ENCODE data around the gene ACVR1. TPM values are rescaled to one million over a fixed set of nuclear protein-coding genes. Genes with fewer than 3 reads are reported as not detected.
A peak's percentile ranks its signal among the peaks of the same experiment; 100 is the strongest.

Gene ACVR1
- total RNA-seq, 1 donor from 2014 or later, result 14.9 TPM

GRCh38 chr2:157857881-157858280 is 18.2 kb downstream of the ACVR1 start:
- DNase-seq (ENCODE audit: low spot score) (no peak), ATAC-seq (no peak)

DNA sequence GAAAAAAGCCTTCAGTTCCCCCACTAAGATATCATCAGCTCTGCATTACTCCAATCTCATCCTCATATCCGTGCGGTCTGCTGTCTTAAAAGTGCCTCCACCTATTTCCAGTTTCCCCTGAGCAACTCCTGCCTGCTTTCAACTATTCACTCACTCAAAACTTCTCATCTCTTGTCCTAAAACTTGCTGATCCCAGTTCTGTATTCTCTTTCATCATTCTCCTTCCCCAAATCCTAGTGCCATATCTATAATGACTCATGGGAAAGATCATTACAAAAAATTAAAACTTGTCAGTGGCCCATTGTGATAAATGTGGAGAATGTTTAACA is 20.0 kb downstream of the ACVR1 start:
- no peak for DNase-seq (ENCODE audit: low spot score)
- no peak for ATAC-seq

GRCh38 chr2:157853820-157854219 is 22.3 kb downstream of the ACVR1 start:
- DNase-seq (ENCODE audit: low spot score) (no peak), ATAC-seq (no peak)

GRCh38 chr2:157853211-157853610 is 22.9 kb downstream of the ACVR1 start:
- no peak for DNase-seq (ENCODE audit: low spot score)

DNA sequence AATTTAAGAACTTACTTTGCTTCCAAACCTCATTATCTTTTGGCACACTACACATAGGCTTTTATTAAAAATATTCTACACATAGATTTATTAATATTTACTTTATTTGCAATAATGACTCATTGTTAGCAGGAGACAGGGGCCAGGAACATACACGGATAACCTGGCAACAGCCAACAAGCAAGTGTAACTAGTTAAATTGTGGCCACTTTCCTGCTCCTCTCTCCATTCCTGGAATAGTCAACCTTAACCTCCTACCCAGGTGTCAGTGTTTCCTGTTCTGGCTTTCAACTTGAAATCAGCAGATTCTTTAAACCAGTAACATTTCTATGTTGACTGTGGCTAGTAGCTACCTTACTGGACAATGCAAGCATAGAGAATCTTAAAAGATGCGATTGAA is 26.5 kb downstream of the ACVR1 start:
- peak; percentile 21 for ATAC-seq
- DNase-seq (ENCODE audit: low spot score), result no peak

More at GRCh38 chr2:157853211-157853610, 22.9 kb downstream of the ACVR1 start:
- no peak for ATAC-seq

DNA sequence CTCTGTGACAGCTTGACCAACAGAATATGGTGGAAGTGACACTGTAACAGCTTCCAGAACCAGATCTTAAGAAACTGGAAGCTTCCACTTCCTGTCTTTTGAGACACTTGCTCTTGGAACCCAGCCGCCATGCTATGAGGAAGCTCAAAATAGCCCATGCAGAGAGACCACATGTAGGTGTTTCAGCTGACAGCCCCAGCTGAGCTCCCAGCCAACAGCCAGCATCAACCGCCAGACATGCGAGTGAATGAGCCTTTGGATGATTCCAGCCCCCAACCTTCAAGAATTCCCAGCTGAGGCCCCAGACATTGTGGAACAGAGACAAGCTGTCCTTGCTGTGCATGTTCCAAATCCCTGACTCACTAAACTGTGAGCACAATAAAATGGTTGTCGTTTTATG is 27.9 kb downstream of the ACVR1 start:
- no peak for ATAC-seq

DNA sequence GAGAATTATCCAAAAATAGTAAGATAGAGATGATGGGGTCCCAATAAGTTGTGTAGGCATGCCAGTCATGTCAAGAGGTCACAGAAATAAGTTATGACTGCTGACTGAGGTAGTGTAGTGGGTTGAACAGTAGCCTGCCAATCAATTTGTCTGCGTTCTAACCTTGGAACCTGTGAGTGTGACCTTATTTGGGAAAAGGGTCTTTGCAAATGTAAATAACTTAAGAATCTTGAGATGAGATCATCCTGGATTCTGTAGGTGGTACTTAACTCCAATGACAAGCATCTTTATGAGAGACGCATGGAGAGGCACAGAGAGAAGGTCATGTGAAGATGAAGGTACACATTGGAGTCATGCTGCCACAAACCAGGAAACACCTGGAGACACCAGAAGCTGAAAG is 31.0 kb downstream of the ACVR1 start:
- ATAC-seq (no peak), DNase-seq (ENCODE audit: low spot score) (no peak)

More for the DNA sequence above, 27.9 kb downstream of the ACVR1 start:
- no peak for DNase-seq (ENCODE audit: low spot score)

GRCh38 chr2:157843935-157844334 is 32.2 kb downstream of the ACVR1 start:
- DNase-seq (ENCODE audit: low spot score) (no peak), ATAC-seq (no peak)

- ATAC-seq (no peak), DNase-seq (ENCODE audit: low spot score) (no peak)
These were observed 33.0 kb downstream of the ACVR1 start for GRCh38 chr2:157843081-157843480.

DNA sequence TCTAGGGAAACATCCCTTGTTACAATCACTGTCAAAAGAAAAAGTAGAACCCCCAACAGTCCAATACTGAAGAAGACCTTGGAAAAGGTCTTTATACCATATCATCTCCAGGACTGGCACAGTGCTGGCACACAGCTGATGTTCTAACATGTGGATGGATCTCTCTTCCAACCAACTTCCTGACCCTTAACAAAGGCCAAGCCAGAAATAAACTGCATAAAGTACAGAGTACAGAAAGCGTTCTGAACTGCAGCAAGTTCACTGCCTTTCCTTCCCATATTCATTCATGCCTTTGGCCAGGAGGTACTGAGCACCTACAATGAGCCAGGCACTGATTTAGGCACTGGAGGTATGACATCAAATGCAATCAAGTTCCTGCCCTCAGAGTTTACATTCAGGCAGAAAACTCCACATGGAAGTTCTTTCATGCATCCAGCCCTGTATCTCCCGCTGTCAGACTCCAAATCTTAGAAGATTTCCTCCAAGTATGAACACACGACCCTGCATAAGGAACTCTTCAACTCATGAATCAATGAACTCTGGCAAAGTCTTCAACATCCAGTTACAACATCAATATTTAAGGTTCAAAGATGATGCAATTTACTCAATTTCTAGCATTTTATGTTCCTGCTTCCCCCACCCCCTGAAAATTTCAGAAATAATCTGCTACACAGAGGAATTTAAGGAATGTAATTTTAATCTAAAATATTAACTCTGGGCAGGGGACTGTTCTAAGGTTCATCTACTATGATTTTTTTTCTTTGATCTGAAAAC is 33.8 kb downstream of the ACVR1 start:
- DNase-seq (ENCODE audit: low spot score), result peak; percentile 69
- peak; percentile 65 for ATAC-seq

GRCh38 chr2:157841485-157841884 is 34.6 kb downstream of the ACVR1 start:
- ATAC-seq (no peak), DNase-seq (ENCODE audit: low spot score) (no peak)

- ATAC-seq, result peak; percentile 78
- peak; percentile 96 for DNase-seq (ENCODE audit: low spot score)
These were observed 35.5 kb downstream of the ACVR1 start for GRCh38 chr2:157840568-157841156.

DNA sequence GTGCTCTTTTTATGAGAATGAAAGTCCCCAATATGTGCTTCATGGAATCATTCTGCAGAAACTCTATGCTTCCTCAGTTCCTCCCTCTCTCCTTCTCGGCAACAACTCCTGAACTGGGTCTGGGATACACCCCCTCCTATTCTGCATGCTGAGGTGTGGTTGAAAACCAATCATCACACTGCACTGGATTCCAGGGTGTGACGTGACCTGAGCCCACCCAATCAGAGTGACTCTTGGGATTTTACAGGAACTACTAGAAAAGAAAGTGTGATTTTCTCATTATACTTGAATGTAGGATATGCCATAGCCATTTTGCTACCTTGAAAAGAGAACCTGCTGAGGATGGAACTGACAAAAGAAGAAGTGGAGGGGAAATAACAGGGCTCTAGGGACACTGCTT is 36.3 kb downstream of the ACVR1 start:
- DNase-seq (ENCODE audit: low spot score) (no peak), ATAC-seq (no peak)

GRCh38 chr2:157839162-157839801 is 36.8 kb downstream of the ACVR1 start:
- no peak for ATAC-seq
- no peak for DNase-seq (ENCODE audit: low spot score)

DNA sequence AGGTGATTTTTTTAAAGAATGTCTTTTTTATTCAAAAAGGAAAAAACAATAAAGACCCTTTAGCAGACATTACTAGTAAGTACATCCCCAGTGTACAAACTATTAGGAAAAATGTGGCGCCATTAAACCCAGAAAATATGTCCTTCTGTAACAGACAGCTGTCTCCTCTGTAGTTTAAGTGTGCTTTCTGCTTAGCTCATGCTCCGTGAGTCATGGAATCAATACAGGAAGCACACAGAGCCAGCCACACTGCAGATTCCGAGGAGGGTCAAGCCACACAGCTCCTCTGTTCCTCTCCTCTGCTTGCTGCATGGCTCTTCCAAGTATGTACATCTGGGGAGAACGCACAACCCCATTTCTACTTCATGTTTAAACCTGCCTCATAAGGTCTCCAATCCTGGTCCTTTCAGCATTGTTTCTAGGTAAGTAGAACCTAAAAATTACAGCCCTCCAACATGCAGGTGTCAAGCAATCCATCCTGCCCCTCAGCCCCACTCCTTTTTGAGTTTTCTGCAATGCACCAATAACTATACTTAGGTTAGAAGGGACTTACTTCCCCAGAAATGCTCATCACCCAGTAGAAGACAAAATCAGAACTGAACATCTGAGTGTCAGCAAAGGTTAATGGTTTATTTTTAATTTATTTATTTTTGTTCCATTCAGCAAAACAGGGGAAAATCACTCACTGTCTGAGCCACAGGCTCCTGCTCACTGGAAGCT is 37.5 kb downstream of the ACVR1 start:
- peak; percentile 64 for DNase-seq (ENCODE audit: low spot score)
- peak; percentile 61 for ATAC-seq

GRCh38 chr2:157837851-157838441 is 38.2 kb downstream of the ACVR1 start:
- ATAC-seq (peak; percentile 44), DNase-seq (ENCODE audit: low spot score) (peak; percentile 72)

DNA sequence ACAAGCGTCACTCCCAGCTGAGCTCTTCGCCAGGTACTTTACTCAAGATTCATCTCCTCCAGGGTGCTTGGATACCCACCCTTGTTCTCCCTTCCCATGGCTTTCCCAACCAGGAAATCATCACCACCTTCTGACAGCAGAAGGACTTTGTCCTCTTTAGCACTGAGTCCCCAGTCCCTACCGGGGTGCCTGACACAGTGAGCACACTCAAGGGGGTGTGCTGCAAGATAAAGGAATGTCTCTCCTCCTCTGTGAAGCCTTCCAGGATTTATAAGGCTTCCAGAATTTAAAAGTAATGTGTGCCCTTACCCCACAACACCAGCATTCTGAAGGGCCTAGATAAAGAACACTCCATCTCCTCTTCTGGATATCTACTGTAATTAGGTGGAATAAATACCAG is 39.6 kb downstream of the ACVR1 start:
- DNase-seq (ENCODE audit: low spot score) (no peak), ATAC-seq (no peak)

GRCh38 chr2:157835425-157835824 is 40.7 kb downstream of the ACVR1 start:
- no peak for DNase-seq (ENCODE audit: low spot score)
- ATAC-seq, result no peak

GRCh38 chr2:157835006-157835405 is 41.1 kb downstream of the ACVR1 start:
- no peak for DNase-seq (ENCODE audit: low spot score)
- ATAC-seq, result no peak

DNA sequence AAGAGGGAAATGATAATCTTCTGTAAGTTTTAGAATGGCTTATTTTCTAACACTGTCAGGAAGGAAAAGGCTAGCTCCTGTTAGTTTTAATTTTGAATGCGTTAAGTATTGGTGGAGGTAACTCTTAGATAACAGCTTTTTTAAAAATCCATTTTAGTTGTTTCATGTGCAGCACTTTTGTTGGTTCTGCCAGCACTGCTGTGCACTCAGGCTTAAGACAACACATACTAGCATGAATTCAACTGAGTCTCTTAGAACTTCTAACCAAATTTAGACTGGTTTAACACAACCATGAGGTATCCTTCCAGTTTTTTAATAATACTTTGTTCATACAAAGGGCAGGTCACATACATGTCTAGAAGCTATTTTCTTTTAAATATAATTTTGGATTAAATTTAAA is 42.4 kb downstream of the ACVR1 start:
- ATAC-seq (no peak), DNase-seq (ENCODE audit: low spot score) (no peak)

All from left lobe of liver (tissue), 2 donors.